AG04449 (cell line): ENCODE data around the gene MYO15A.

Source experiments
- CTCF ChIA-PET: fragments of 350-600 bp; formaldehyde crosslinking; extraction: SDS; loops from one replicate; lab custom pipeline; 2021; ENCODE audit warnings: antibody characterized with exemption; lab: Yijun Ruan, JAX
- POLR2A ChIA-PET: fragments of 400-600, 350-600 bp; formaldehyde crosslinking; extraction: SDS; loops from one replicate; lab custom pipeline; 2020; ENCODE audit warnings: antibody characterized with exemption, inconsistent platforms; lab: Yijun Ruan, JAX
- DNase-seq: peaks from one replicate; pipeline ENCODE4 v3.0.0-alpha.2; 2010; ENCODE audit warnings: low read depth, low spot score
- H3K4me3 ChIP-seq: 2 replicates; pipeline ENCODE4 v1.5.1; 2011; ENCODE audit warnings: low read depth, mild to moderate bottlenecking, control low read depth, low read length
- TF ChIP-seq, protein P1 (sequence below): IDR thresholded peaks from one replicate; pipeline ENCODE4 v1.5.1; 2011; ENCODE audit warnings: mild to moderate bottlenecking, moderate library complexity, low read length, control low read depth, inconsistent platforms; ENCODE audit not compliant: insufficient read depth; ENCODE audit errors: missing control alignments

Gene MYO15A

GRCh38 chr17:18136357-18136756 is 27.8 kb downstream of the MYO15A start:
- POLR2A ChIA-PET: no interaction called here
- DNase-seq: no peak
- CTCF ChIA-PET: no interaction called here
- TF ChIP-seq, protein P1, sequence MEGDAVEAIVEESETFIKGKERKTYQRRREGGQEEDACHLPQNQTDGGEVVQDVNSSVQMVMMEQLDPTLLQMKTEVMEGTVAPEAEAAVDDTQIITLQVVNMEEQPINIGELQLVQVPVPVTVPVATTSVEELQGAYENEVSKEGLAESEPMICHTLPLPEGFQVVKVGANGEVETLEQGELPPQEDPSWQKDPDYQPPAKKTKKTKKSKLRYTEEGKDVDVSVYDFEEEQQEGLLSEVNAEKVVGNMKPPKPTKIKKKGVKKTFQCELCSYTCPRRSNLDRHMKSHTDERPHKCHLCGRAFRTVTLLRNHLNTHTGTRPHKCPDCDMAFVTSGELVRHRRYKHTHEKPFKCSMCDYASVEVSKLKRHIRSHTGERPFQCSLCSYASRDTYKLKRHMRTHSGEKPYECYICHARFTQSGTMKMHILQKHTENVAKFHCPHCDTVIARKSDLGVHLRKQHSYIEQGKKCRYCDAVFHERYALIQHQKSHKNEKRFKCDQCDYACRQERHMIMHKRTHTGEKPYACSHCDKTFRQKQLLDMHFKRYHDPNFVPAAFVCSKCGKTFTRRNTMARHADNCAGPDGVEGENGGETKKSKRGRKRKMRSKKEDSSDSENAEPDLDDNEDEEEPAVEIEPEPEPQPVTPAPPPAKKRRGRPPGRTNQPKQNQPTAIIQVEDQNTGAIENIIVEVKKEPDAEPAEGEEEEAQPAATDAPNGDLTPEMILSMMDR: no peak
- no peak overlapping the region for H3K4me3 ChIP-seq

DNA sequence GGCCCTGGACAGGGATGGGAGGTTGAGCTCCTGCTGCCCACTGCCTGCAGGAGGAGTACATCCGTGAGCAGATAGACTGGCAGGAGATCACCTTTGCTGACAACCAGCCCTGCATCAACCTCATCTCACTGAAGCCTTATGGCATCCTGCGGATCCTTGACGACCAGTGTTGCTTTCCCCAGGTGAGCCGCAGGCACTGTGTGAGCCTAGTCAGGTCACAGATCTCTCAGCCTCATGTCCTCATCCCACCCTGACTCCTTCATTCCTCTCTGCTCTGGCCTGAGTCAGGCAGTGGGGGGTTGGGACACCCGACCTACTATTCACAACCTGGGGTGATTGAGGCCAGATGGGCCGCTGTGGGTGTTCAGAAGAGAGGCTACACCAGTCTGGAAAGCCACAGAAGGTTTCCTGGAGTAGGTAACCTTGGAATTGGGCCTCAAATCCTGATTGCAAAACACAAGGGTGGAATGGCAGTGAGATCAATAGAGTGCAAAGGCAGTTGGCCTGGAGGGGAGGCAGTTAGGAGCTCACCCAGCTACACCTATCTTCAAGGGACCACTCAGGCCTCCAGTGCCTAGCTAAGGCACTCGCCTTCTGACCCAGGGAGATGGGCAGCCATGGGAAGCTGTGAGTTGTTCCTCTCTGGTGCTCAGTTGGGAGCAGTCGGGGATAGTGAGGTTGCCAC is 29.7 kb downstream of the MYO15A start:
- POLR2A ChIA-PET: no interaction called here
- no peak overlapping the region for H3K4me3 ChIP-seq
- no peak for DNase-seq
- TF ChIP-seq, protein P1: no peak
- CTCF ChIA-PET: interaction anchor here (0.9 to 6.9 kb wide), 9 partner anchors 8 to 50 kb away, joined by 3 to 67 read pairs (median 5); no protein-coding TSS in a partner anchor

GRCh38 chr17:18139092-18139491 is 30.5 kb downstream of the MYO15A start:
- POLR2A ChIA-PET: no interaction called here
- TF ChIP-seq, protein P1: no peak
- no peak for DNase-seq
- CTCF ChIA-PET: interaction anchor here (0.9 to 6.9 kb wide), 6 partner anchors 9 to 79 kb away, joined by 3 to 67 read pairs (median 5); no protein-coding TSS in a partner anchor
- no peak overlapping the region for H3K4me3 ChIP-seq

- no peak overlapping the region for H3K4me3 ChIP-seq
- POLR2A ChIA-PET: no interaction called here
- CTCF ChIA-PET: interaction anchor here (1.0 to 6.9 kb wide), 7 partner anchors 8 to 78 kb away, joined by 3 to 67 read pairs (median 5); no protein-coding TSS in a partner anchor
- TF ChIP-seq, protein P1: no peak
- DNase-seq: no peak
Observed at GRCh38 chr17:18139498-18139897, 30.9 kb downstream of the MYO15A start.

- TF ChIP-seq, protein P1: peak; percentile 39
- no peak for DNase-seq
- CTCF ChIA-PET: interaction anchor here (1.0 to 6.9 kb wide), 14 partner anchors 8 to 80 kb away, joined by 3 to 67 read pairs (median 6); partner anchors contain the start of gene ALKBH5
- POLR2A ChIA-PET: no interaction called here
- H3K4me3 ChIP-seq: no peak overlapping the region
Observed at GRCh38 chr17:18139949-18140348, 31.4 kb downstream of the MYO15A start.

GRCh38 chr17:18140648-18141047 is 32.1 kb downstream of the MYO15A start:
- DNase-seq: no peak
- ChIA-PET POLR2A (no interaction called here), CTCF (interaction anchor here (0.7 to 6.9 kb wide), 17 partner anchors 8 to 102 kb away, joined by 3 to 67 read pairs (median 5); partner anchors contain the start of gene ALKBH5)
- TF ChIP-seq, protein P1: no peak
- no peak overlapping the region for H3K4me3 ChIP-seq
